ENCODE measurements around the gene GOLGB1. TPM values are rescaled to one million over a fixed set of nuclear protein-coding genes. Genes with fewer than 3 reads are reported as not detected.

The GOLGB1 gene
- total and polyA plus RNA-seq, 2 experiments from 2014 or later: 40.2 to 70.2 TPM

GRCh38 chr3:121681792-121682191 is 67.7 kb downstream of the GOLGB1 start:
- Histone ChIP-seq H3K4me2 (no peak overlapping the region), H3K79me2 (peaks cover 2% of the 10 kb centered on the region), H3K4me1 (ENCODE audit: insufficient read depth) (no peaks in the 10 kb centered on the region), H3K9me2 (replicated peaks; ENCODE audit: insufficient read depth) (no peaks in the 10 kb centered on the region), H3K4me3 (no peak overlapping the region), H3K27ac (no peak overlapping the region), H3K9me3 (ENCODE audit: low read depth) (no peaks in the 10 kb centered on the region), H2AFZ (no peak overlapping the region), H4K20me1 (ENCODE audit: insufficient read depth, poor library complexity, severe bottlenecking) (no peaks in the 10 kb centered on the region), H3K27me3 (no peaks in the 10 kb centered on the region), H3K36me3 (replicated peaks; ENCODE audit: insufficient read depth, low read depth) (peaks cover 9% of the 10 kb centered on the region)
- no peak for DNase-seq (ENCODE audit: low spot score)
- WGBS (ENCODE audit: low lambda C conversion rate, missing lambda C conversion rate): 90% methylated on average over 1 of the region's 1 CpG
- TF ChIP-seq CTCF (IDR thresholded peaks at IDR 0.05; ENCODE audit: poor library complexity): no peak
- TF ChIP-seq EZH2phosphoT487 (IDR thresholded peaks at IDR 0.05; ENCODE audit: low read depth, severe bottlenecking, unreplicated experiment): no peak

GRCh38 chr3:121677141-121677540 is 72.4 kb downstream of the GOLGB1 start:
- Histone ChIP-seq H3K4me3 (no peak overlapping the region), H3K79me2 (no peaks in the 10 kb centered on the region), H3K9me2 (replicated peaks; ENCODE audit: insufficient read depth) (no peaks in the 10 kb centered on the region), H3K9me3 (ENCODE audit: low read depth) (no peaks in the 10 kb centered on the region), H3K4me2 (no peak overlapping the region), H3K27me3 (no peaks in the 10 kb centered on the region), H3K27ac (no peak overlapping the region), H3K4me1 (ENCODE audit: insufficient read depth) (no peaks in the 10 kb centered on the region), H4K20me1 (ENCODE audit: insufficient read depth, poor library complexity, severe bottlenecking) (no peaks in the 10 kb centered on the region), H3K36me3 (replicated peaks; ENCODE audit: insufficient read depth, low read depth) (peaks cover 8% of the 10 kb centered on the region), H2AFZ (no peak overlapping the region)
- DNase-seq (ENCODE audit: low spot score): no peak
- TF ChIP-seq EZH2 (IDR thresholded peaks at IDR 0.05; ENCODE audit: borderline replicate concordance) (no peak), CTCF (IDR thresholded peaks at IDR 0.05; ENCODE audit: poor library complexity) (no peak), EZH2phosphoT487 (IDR thresholded peaks at IDR 0.05; ENCODE audit: low read depth, severe bottlenecking, unreplicated experiment) (no peak)
- 97% methylated on average over 2 of the region's 2 CpGs for WGBS (ENCODE audit: low lambda C conversion rate, missing lambda C conversion rate)

GRCh38 chr3:121670676-121671075 is 78.9 kb downstream of the GOLGB1 start:
- TF ChIP-seq CTCF (IDR thresholded peaks at IDR 0.05; ENCODE audit: poor library complexity) (no peak), EZH2phosphoT487 (IDR thresholded peaks at IDR 0.05; ENCODE audit: low read depth, severe bottlenecking, unreplicated experiment) (no peak), EZH2 (IDR thresholded peaks at IDR 0.05; ENCODE audit: borderline replicate concordance) (no peak)
- Histone ChIP-seq H3K4me1 (ENCODE audit: insufficient read depth) (no peaks in the 10 kb centered on the region), H4K20me1 (ENCODE audit: insufficient read depth, poor library complexity, severe bottlenecking) (no peaks in the 10 kb centered on the region), H3K27ac (no peak overlapping the region), H3K36me3 (replicated peaks; ENCODE audit: insufficient read depth, low read depth) (no peaks in the 10 kb centered on the region), H3K4me2 (no peak overlapping the region), H2AFZ (no peak overlapping the region), H3K9me2 (replicated peaks; ENCODE audit: insufficient read depth) (no peaks in the 10 kb centered on the region), H3K27me3 (no peaks in the 10 kb centered on the region), H3K4me3 (no peak overlapping the region), H3K9me3 (ENCODE audit: low read depth) (no peaks in the 10 kb centered on the region), H3K79me2 (no peaks in the 10 kb centered on the region)
- no peak for DNase-seq (ENCODE audit: low spot score)

- no peak overlapping the region for H3K27ac ChIP-seq
These were observed 82.2 kb downstream of the GOLGB1 start for GRCh38 chr3:121667333-121667732.

More at GRCh38 chr3:121667333-121667732, 82.2 kb downstream of the GOLGB1 start:
- Histone ChIP-seq H3K27me3 (no peaks in the 10 kb centered on the region), H3K9me3 (ENCODE audit: low read depth) (no peaks in the 10 kb centered on the region), H3K79me2 (no peaks in the 10 kb centered on the region), H3K36me3 (replicated peaks; ENCODE audit: insufficient read depth, low read depth) (peaks cover 4% of the 10 kb centered on the region), H4K20me1 (ENCODE audit: insufficient read depth, poor library complexity, severe bottlenecking) (no peaks in the 10 kb centered on the region), H3K4me1 (ENCODE audit: insufficient read depth) (no peaks in the 10 kb centered on the region), H3K9me2 (replicated peaks; ENCODE audit: insufficient read depth) (no peaks in the 10 kb centered on the region), H2AFZ (no peak overlapping the region), H3K4me3 (no peak overlapping the region), H3K4me2 (no peak overlapping the region)
- no peak for DNase-seq (ENCODE audit: low spot score)
- 90% methylated on average over 4 of the region's 4 CpGs for WGBS (ENCODE audit: low lambda C conversion rate, missing lambda C conversion rate)
- TF ChIP-seq EZH2phosphoT487 (IDR thresholded peaks at IDR 0.05; ENCODE audit: low read depth, severe bottlenecking, unreplicated experiment): no peak
- TF ChIP-seq EZH2 (IDR thresholded peaks at IDR 0.05; ENCODE audit: borderline replicate concordance): no peak
- TF ChIP-seq CTCF (IDR thresholded peaks at IDR 0.05; ENCODE audit: poor library complexity): no peak
